Neuron (in vitro differentiated cells): Measurements from ENCODE around the gene MAPK7.

Source experiments
- H2AFZ ChIP-seq: one replicate; pipeline ENCODE4 v1.6.1; 2013; ENCODE audit warnings: low read depth, mild to moderate bottlenecking, inconsistent platforms, low read length, moderate library complexity
- H3K27me3 ChIP-seq: one replicate; pipeline ENCODE4 v1.6.1; 2013; ENCODE audit warnings: low read length; ENCODE audit not compliant: insufficient read depth
- H3K36me3 ChIP-seq: one replicate; pipeline ENCODE4 v1.6.1; 2013; ENCODE audit warnings: low read length; ENCODE audit not compliant: insufficient read depth
- H3K4me1 ChIP-seq: one replicate; pipeline ENCODE4 v1.6.1; 2013; ENCODE audit warnings: low read length; ENCODE audit not compliant: insufficient read depth
- H3K4me3 ChIP-seq: 2 replicates; pipeline ENCODE4 v1.5.1; 2013; ENCODE audit warnings: mild to moderate bottlenecking, low read length, moderate library complexity
- H3K9me3 ChIP-seq: one replicate; pipeline ENCODE4 v1.6.1; 2013; ENCODE audit warnings: low read length

Gene MAPK7

GRCh38 chr17:19409066-19409465 lies 30.8 kb downstream of the MAPK7 start:
- Histone ChIP-seq H3K27me3 (peaks cover 13% of the 10 kb centered on the region), H3K4me3 (no peak overlapping the region), H3K9me3 (no peaks in the 10 kb centered on the region), H3K4me1 (peaks cover 6% of the 10 kb centered on the region), H3K36me3 (no peaks in the 10 kb centered on the region), H2AFZ (no peak overlapping the region)

GRCh38 chr17:19409509-19409908 lies 31.2 kb downstream of the MAPK7 start:
- H3K36me3 ChIP-seq, result no peaks in the 10 kb centered on the region
- H2AFZ ChIP-seq, result no peak overlapping the region
- no peak overlapping the region for H3K4me3 ChIP-seq
- peaks cover 6% of the 10 kb centered on the region for H3K4me1 ChIP-seq
- no peaks in the 10 kb centered on the region for H3K9me3 ChIP-seq
- H3K27me3 ChIP-seq, result peaks cover 13% of the 10 kb centered on the region

GRCh38 chr17:19410091-19410490 lies 31.8 kb downstream of the MAPK7 start:
- H3K27me3 ChIP-seq, result peaks cover 13% of the 10 kb centered on the region
- no peaks in the 10 kb centered on the region for H3K9me3 ChIP-seq
- H3K4me3 ChIP-seq, result no peak overlapping the region
- H2AFZ ChIP-seq, result no peak overlapping the region
- no peaks in the 10 kb centered on the region for H3K36me3 ChIP-seq
- H3K4me1 ChIP-seq, result peaks cover 6% of the 10 kb centered on the region

GRCh38 chr17:19410875-19411620 lies 32.8 kb downstream of the MAPK7 start, which contains the start of gene RNF112:
RNF112 (plus strand) TSS chr17:19411232; CDS start chr17:19411409, 177 bp downstream.
- H3K4me1 ChIP-seq, result peaks cover 6% of the 10 kb centered on the region
- no peak within 1 kb of the TSS for H3K4me3 ChIP-seq
- H3K36me3 ChIP-seq, result no peaks in the 10 kb centered on the region
- peaks cover 17% of the 10 kb centered on the region for H3K27me3 ChIP-seq
- no peaks in the 10 kb centered on the region for H3K9me3 ChIP-seq
- H2AFZ ChIP-seq, result no peak within 1 kb of the TSS

- Histone ChIP-seq H3K36me3 (no peaks in the 10 kb centered on the region), H3K9me3 (no peaks in the 10 kb centered on the region), H3K27me3 (peaks cover 23% of the 10 kb centered on the region), H3K4me1 (peaks cover 6% of the 10 kb centered on the region), H2AFZ (no peak overlapping the region), H3K4me3 (no peak overlapping the region)
These were observed 33.3 kb downstream of the MAPK7 start for GRCh38 chr17:19411631-19412030.

- Histone ChIP-seq H3K9me3 (no peaks in the 10 kb centered on the region), H3K27me3 (peaks cover 25% of the 10 kb centered on the region), H2AFZ (no peak overlapping the region), H3K4me3 (no peak overlapping the region), H3K36me3 (no peaks in the 10 kb centered on the region), H3K4me1 (peaks cover 6% of the 10 kb centered on the region)
These were observed 34.2 kb downstream of the MAPK7 start for GRCh38 chr17:19412510-19412909.

- H3K4me1 ChIP-seq, result peaks cover 6% of the 10 kb centered on the region
- peaks cover 28% of the 10 kb centered on the region for H3K27me3 ChIP-seq
- H3K36me3 ChIP-seq, result no peaks in the 10 kb centered on the region
- no peaks in the 10 kb centered on the region for H3K9me3 ChIP-seq
- H2AFZ ChIP-seq, result no peak overlapping the region
- H3K4me3 ChIP-seq, result no peak overlapping the region
These were observed 34.7 kb downstream of the MAPK7 start for GRCh38 chr17:19412984-19413383.

- peaks cover 28% of the 10 kb centered on the region for H3K27me3 ChIP-seq
- peaks cover 6% of the 10 kb centered on the region for H3K4me1 ChIP-seq
- H2AFZ ChIP-seq, result no peak overlapping the region
These were observed 35.5 kb downstream of the MAPK7 start for GRCh38 chr17:19413761-19414160.

GRCh38 chr17:19414396-19415280 lies 36.3 kb downstream of the MAPK7 start:
- Histone ChIP-seq H3K27me3 (peaks cover 22% of the 10 kb centered on the region), H2AFZ (no peak overlapping the region), H3K4me1 (peaks cover 6% of the 10 kb centered on the region), H3K9me3 (no peaks in the 10 kb centered on the region), H3K4me3 (no peak overlapping the region), H3K36me3 (no peaks in the 10 kb centered on the region)

More at GRCh38 chr17:19413761-19414160, 35.5 kb downstream of the MAPK7 start:
- Histone ChIP-seq H3K36me3 (no peaks in the 10 kb centered on the region), H3K9me3 (no peaks in the 10 kb centered on the region), H3K4me3 (no peak overlapping the region)

GRCh38 chr17:19415311-19415710 lies 37.0 kb downstream of the MAPK7 start:
- Histone ChIP-seq H3K27me3 (peaks cover 15% of the 10 kb centered on the region), H3K9me3 (no peaks in the 10 kb centered on the region), H3K4me1 (peaks cover 6% of the 10 kb centered on the region), H3K36me3 (no peaks in the 10 kb centered on the region), H2AFZ (no peak overlapping the region), H3K4me3 (no peak overlapping the region)

GRCh38 chr17:19415806-19416775 lies 37.8 kb downstream of the MAPK7 start:
- Histone ChIP-seq H3K27me3 (peaks cover 15% of the 10 kb centered on the region), H2AFZ (no peak overlapping the region), H3K4me3 (no peak overlapping the region), H3K4me1 (peaks cover 2% of the 10 kb centered on the region), H3K9me3 (no peaks in the 10 kb centered on the region), H3K36me3 (no peaks in the 10 kb centered on the region)

GRCh38 chr17:19417611-19418010 lies 39.3 kb downstream of the MAPK7 start:
- H2AFZ ChIP-seq, result no peak overlapping the region
- no peaks in the 10 kb centered on the region for H3K9me3 ChIP-seq
- no peak overlapping the region for H3K4me3 ChIP-seq
- H3K27me3 ChIP-seq, result peaks cover 15% of the 10 kb centered on the region
- no peaks in the 10 kb centered on the region for H3K4me1 ChIP-seq
- no peaks in the 10 kb centered on the region for H3K36me3 ChIP-seq
